WTC11 (cell line): ENCODE measurements around the gene AGAP1.

Experiments used
- ATF3 ChIP-seq: sonication (generic); formaldehyde crosslinking; conservative IDR thresholded peaks from 2 replicates; pipeline ENCODE4 v1.8.1; 2022; ENCODE audit warnings: mild to moderate bottlenecking, missing genetic modification reagents
- CBFB ChIP-seq: sonication (generic); formaldehyde crosslinking; IDR thresholded peaks from 2 replicates; pipeline ENCODE4 v1.8.1; 2022; ENCODE audit warnings: mild to moderate bottlenecking, low read depth, missing genetic modification reagents
- CTCF ChIP-seq: fragments of 200-600 bp; IDR thresholded peaks from 2 replicates; pipeline ENCODE4 v1.8.0; 2022; ENCODE audit warnings: antibody characterized with exemption
- MAX ChIP-seq: sonication (generic); formaldehyde crosslinking; IDR thresholded peaks from 2 replicates; pipeline ENCODE4 v1.8.0; 2022; ENCODE audit warnings: mild to moderate bottlenecking, missing genetic modification reagents
- OVOL2 ChIP-seq: fragments of 250-450 bp; sonication (Bioruptor Pico); IDR thresholded peaks from 2 replicates; pipeline ENCODE4 v1.9.0; 2021; ENCODE audit warnings: mild to moderate bottlenecking, borderline replicate concordance

GRCh38 chr2:235518322-235519090 lies 24.7 kb downstream of the AGAP1 start:
- TF ChIP-seq ATF3 (CRISPR knock-in tag): no peak
- TF ChIP-seq CBFB (CRISPR knock-in tag): no peak
- TF ChIP-seq OVOL2 (CRISPR knock-in tag): no peak
- TF ChIP-seq MAX (CRISPR knock-in tag): no peak
- TF ChIP-seq CTCF: no peak
